HCT116 (cell line): Measurements from ENCODE around the gene C19orf25. TPM values are rescaled to one million over a fixed set of nuclear protein-coding genes. Genes with fewer than 3 reads are reported as not detected.
A peak's percentile ranks its signal among the peaks of the same experiment; 100 is the strongest.

Source experiments
- ATAC-seq: fragments of 200-7000 bp; cut with Tn5 transposase; 2 replicates; pipeline ENCODE4 v1.9.1; 2020; ENCODE audit warnings: mild to moderate bottlenecking, moderate library complexity
- BruUV-seq: library from RNA; stranded (reverse); fragments of 400-500 nt; replicated peaks from 2 replicates; lab custom pipeline; 2021; lab: Mats Ljungman, UMichigan
- CTCF ChIA-PET: fragments of 300-600 bp; sonication (Branson Sonifier 250); formaldehyde crosslinking; loops from one replicate; lab custom pipeline; 2021; ENCODE audit warnings: antibody characterized with exemption; lab: Charles Lee
- POLR2A ChIA-PET: fragments of 300-600, 350-600 bp; sonication (Branson Sonifier 250); formaldehyde crosslinking; loops from one replicate; lab custom pipeline; 2021; ENCODE audit warnings: antibody characterized with exemption; lab: Charles Lee
- RAD21 ChIA-PET, 2 experiments: fragments of 300-600 bp; sonication (Branson Sonifier 250); formaldehyde crosslinking; loops; one replicate each; lab custom pipeline; 2023; ENCODE audit warnings: low total read pairs in 2 of 2; ENCODE audit not compliant: uncharacterized antibody in 2 of 2, unreplicated experiment in 2 of 2, low non-redundant PET in 1 of 2; lab: Charles Lee
- DNase-seq: peaks from one replicate; pipeline ENCODE4 v3.0.0-alpha.2; 2010; ENCODE audit warnings: low read depth, low spot score
- H2AFZ ChIP-seq: fragments of 200-600 bp; shearing (Covaris generic), sonication (generic); 2 replicates; pipeline ENCODE4 v1.6.1; 2017; ENCODE audit warnings: low read depth, mixed run types, mixed read lengths, antibody characterized with exemption, low read length; ENCODE audit not compliant: poor library complexity, severe bottlenecking
- H3K27ac ChIP-seq: 2 replicates; pipeline ENCODE4 v1.5.1; 2012; ENCODE audit warnings: low read depth, low read length
- H3K27me3 ChIP-seq: fragments of 200-600 bp; sonication (generic); 2 replicates; pipeline ENCODE4 v1.6.1; 2016; ENCODE audit warnings: mixed run types, low read length, mixed read lengths; ENCODE audit not compliant: insufficient read depth
- H3K36me3 ChIP-seq, 2 experiments: fragments of 200-500 bp in 1 of 2; fragments of 200-600 bp in 1 of 2; sonication (Bioruptor generic) in 1 of 2; sonication (generic) in 1 of 2; 2 replicates each; pipeline versions ENCODE4 v1.5.1 to v1.6.1; 2014 to 2016; ENCODE audit warnings: low read length in 2 of 2, inconsistent platforms in 1 of 2, mixed read lengths in 1 of 2, mixed run types in 1 of 2; ENCODE audit not compliant: insufficient read depth in 2 of 2, control insufficient read depth in 1 of 2
- H3K4me1 ChIP-seq, 2 experiments: fragments of 200-600 bp in 1 of 2; sonication (generic) in 1 of 2; 2 replicates each; pipeline versions ENCODE4 v1.5.1 to v1.6.1; 2012 to 2017; ENCODE audit warnings: low read length in 2 of 2, inconsistent platforms in 1 of 2, mild to moderate bottlenecking in 1 of 2, mixed read lengths in 1 of 2, mixed run types in 1 of 2, moderate library complexity in 1 of 2; ENCODE audit not compliant: insufficient read depth in 2 of 2, control insufficient read depth in 1 of 2
- H3K4me2 ChIP-seq: fragments of 200-600 bp; sonication (generic); 2 replicates; pipeline ENCODE4 v1.6.1; 2017; ENCODE audit warnings: mixed run types, low read length, mixed read lengths
- H3K4me3 ChIP-seq, 2 experiments: fragments of 200-600 bp in 1 of 2; sonication (generic) in 1 of 2; replicated peaks in 1 of 2; 2 replicates each; pipeline ENCODE4 v1.5.1; 2011 to 2016; ENCODE audit warnings: low read length in 2 of 2, control low read depth in 1 of 2, low read depth in 1 of 2, mild to moderate bottlenecking in 1 of 2, mixed read lengths in 1 of 2, mixed run types in 1 of 2
- H3K79me2 ChIP-seq: fragments of 200-600 bp; sonication (generic); 2 replicates; pipeline ENCODE4 v1.6.1; 2017; ENCODE audit warnings: mild to moderate bottlenecking, mixed run types, low read length, moderate library complexity, mixed read lengths; ENCODE audit not compliant: insufficient read depth
- H3K9ac ChIP-seq: fragments of 200-600 bp; sonication (generic); 2 replicates; pipeline ENCODE4 v1.6.1; 2016; ENCODE audit warnings: low read length, mixed read lengths
- H3K9me2 ChIP-seq: fragments of 200-600 bp; sonication (generic), shearing (Covaris generic); 2 replicates; pipeline ENCODE4 v1.6.1; 2017; ENCODE audit warnings: mixed run types, mild to moderate bottlenecking, moderate library complexity; ENCODE audit not compliant: insufficient read depth
- H3K9me3 ChIP-seq, 2 experiments: fragments of 200-500 bp in 1 of 2; fragments of 200-600 bp in 1 of 2; sonication (Bioruptor generic) in 1 of 2; sonication (generic) in 1 of 2; 2 replicates each; pipeline ENCODE4 v1.6.1; 2014 to 2017; ENCODE audit warnings: low read length in 2 of 2, mixed read lengths in 2 of 2, inconsistent platforms in 1 of 2, low read depth in 1 of 2, mild to moderate bottlenecking in 1 of 2, mixed run types in 1 of 2, moderate library complexity in 1 of 2; ENCODE audit not compliant: control insufficient read depth in 1 of 2, insufficient read depth in 1 of 2
- H4K20me1 ChIP-seq: fragments of 200-600 bp; sonication (generic), shearing (Covaris generic); 2 replicates; pipeline ENCODE4 v1.6.1; 2017; ENCODE audit warnings: mixed run types, mild to moderate bottlenecking, moderate library complexity; ENCODE audit not compliant: insufficient read depth
- ATF3 ChIP-seq: IDR thresholded peaks from 2 replicates; pipeline ENCODE4 v1.6.1; 2012
- CBX3 ChIP-seq: IDR thresholded peaks from 2 replicates; pipeline ENCODE4 v1.6.1; 2012; ENCODE audit warnings: low read depth
- CEBPB ChIP-seq: IDR thresholded peaks from 2 replicates; pipeline ENCODE4 v1.6.1; 2012; ENCODE audit warnings: low read depth
- CTCF ChIP-seq, 3 experiments: fragments of 200-600 bp in 1 of 3; sonication (generic) in 1 of 3; IDR thresholded peaks in 2 of 3; conservative IDR thresholded peaks in 1 of 3; 2 replicates each; pipeline ENCODE4 v1.5.1; 2012 to 2017; ENCODE audit warnings: low read depth in 2 of 3, low read length in 2 of 3, antibody characterized with exemption in 1 of 3, borderline replicate concordance in 1 of 3, control low read depth in 1 of 3, mild to moderate bottlenecking in 1 of 3, mixed read lengths in 1 of 3, mixed run types in 1 of 3, moderate library complexity in 1 of 3; ENCODE audit not compliant: insufficient read depth in 1 of 3
- EZH2phosphoT487 ChIP-seq: fragments of 200-600 bp; IDR thresholded peaks from 2 replicates; pipeline ENCODE4 v1.6.1; 2018; ENCODE audit warnings: antibody characterized with exemption, borderline replicate concordance
- POLR2AphosphoS5 ChIP-seq: IDR thresholded peaks from 2 replicates; pipeline ENCODE4 v1.6.1; 2011; ENCODE audit warnings: mild to moderate bottlenecking, low read depth, low read length, moderate library complexity
- SP1 ChIP-seq: IDR thresholded peaks from 2 replicates; pipeline ENCODE4 v1.6.1; 2012; ENCODE audit warnings: low read depth
- SRF ChIP-seq: IDR thresholded peaks from 2 replicates; pipeline ENCODE4 v1.6.1; 2012; ENCODE audit warnings: low read depth
- YY1 ChIP-seq: IDR thresholded peaks from 2 replicates; pipeline ENCODE4 v1.6.1; 2011; ENCODE audit warnings: low read length, low read depth, moderate library complexity, mild to moderate bottlenecking; ENCODE audit not compliant: insufficient replicate concordance; ENCODE audit errors: extremely low read depth
- intact Hi-C: fragments of 100-400 bp; cut with micrococcal nuclease; formaldehyde crosslinking; loops from 2 replicates; pipeline ENCODE4 v1.10.0; 2022
- total RNA-seq: library from RNA; stranded (reverse); gene quantifications from one replicate; pipeline ENCODE4 v1.2.1, GENCODE V29; 2021; ENCODE audit not compliant: unreplicated experiment

Gene C19orf25
- total RNA-seq, 1 experiment from 2014 or later, result 48.8 TPM

GRCh38 chr19:1466018-1466460 lies 13.0 kb downstream of the C19orf25 start:
- Histone ChIP-seq H3K4me1 (peaks cover 7 to 25% of the 10 kb centered on the region in 2 experiments), H3K4me2 (no peak overlapping the region), H3K4me3 (no peak overlapping the region), H4K20me1 (no peaks in the 10 kb centered on the region), H3K27me3 (no peaks in the 10 kb centered on the region), H3K79me2 (peaks cover 11% of the 10 kb centered on the region; the same call in 1 of the 2 replicates), H3K27ac (no peak overlapping the region; the same call in 1 of the 2 replicates), H3K9ac (no peak overlapping the region), H2AFZ (no peak overlapping the region), H3K9me2 (no peaks in the 10 kb centered on the region), H3K36me3 (no peaks in the 10 kb centered on the region; a peak in 1 of 4 replicates), H3K9me3 (no peaks in the 10 kb centered on the region)
- RAD21 ChIA-PET, result interaction anchor here in 1 of 2 experiments (0.7 kb wide), 1 partner anchor 197 kb away, joined by 3 read pairs; no protein-coding TSS in a partner anchor
- ATAC-seq (no peak), DNase-seq (no peak)
- POLR2A ChIA-PET, result interaction anchor here (2.1 kb wide), 1 partner anchor 10 kb away, joined by 6 read pairs; no protein-coding TSS in a partner anchor
- CTCF ChIA-PET, result interaction anchor here (2.2 kb wide), 1 partner anchor 10 kb away, joined by 9 read pairs; no protein-coding TSS in a partner anchor
- BruUV-seq, result no TSS peak
- intact Hi-C loops, result no loop called here
- TF ChIP-seq SP1 (no peak), CEBPB (no peak), POLR2AphosphoS5 (no peak), SRF (no peak), CBX3 (no peak), EZH2phosphoT487 (no peak)

GRCh38 chr19:1465191-1466016 lies 13.6 kb downstream of the C19orf25 start:
- CTCF ChIA-PET, result interaction anchor here (2.2 kb wide), 1 partner anchor 10 kb away, joined by 9 read pairs; no protein-coding TSS in a partner anchor
- no peaks in the 10 kb centered on the region; a peak in 1 of 4 replicates for H3K36me3 ChIP-seq
- no peaks in the 10 kb centered on the region for H3K9me2 ChIP-seq
- ATAC-seq, result no peak
- H3K27ac ChIP-seq, result no peak overlapping the region; the same call in 1 of the 2 replicates
- H3K4me3 ChIP-seq, result no peak overlapping the region
- peaks cover 11% of the 10 kb centered on the region; the same call in 1 of the 2 replicates for H3K79me2 ChIP-seq
- POLR2A ChIA-PET, result interaction anchor here (2.1 kb wide), 1 partner anchor 10 kb away, joined by 6 read pairs; no protein-coding TSS in a partner anchor
- no peaks in the 10 kb centered on the region for H3K27me3 ChIP-seq
- no TSS peak for BruUV-seq
- RAD21 ChIA-PET, result interaction anchor here in 1 of 2 experiments (0.7 kb wide), 1 partner anchor 197 kb away, joined by 3 read pairs; no protein-coding TSS in a partner anchor
- H3K9ac ChIP-seq, result no peak overlapping the region
- DNase-seq, result no peak
- TF ChIP-seq ATF3, result no peak
- TF ChIP-seq CTCF (IDR thresholded peaks at IDR 0.05 in 2 of 3, conservative IDR thresholded peaks at IDR 0.05 in 1 of 3; ENCODE audit: borderline replicate concordance in 1 of 3, insufficient read depth in 1 of 3, low read depth in 2 of 3, low read length in 2 of 3), result peak in 2 of 3 experiments; percentile 22 to 32; a peak in 4 of 6 replicates
- no peak for TF ChIP-seq YY1
- H3K9me3 ChIP-seq, result no peaks in the 10 kb centered on the region
- H3K4me1 ChIP-seq, result peaks cover 4 to 19% of the 10 kb centered on the region in 2 experiments; a peak in 2 of 4 replicates
- intact Hi-C loops, result no loop called here
- H2AFZ ChIP-seq, result no peak overlapping the region
- no peak overlapping the region for H3K4me2 ChIP-seq
- no peaks in the 10 kb centered on the region for H4K20me1 ChIP-seq
